Stomach (tissue), 9 donors: ENCODE results near the gene C10orf71. TPM values are rescaled to one million over a fixed set of nuclear protein-coding genes. Genes with fewer than 3 reads are reported as not detected.

Source experiments
- DNase-seq, 2 donors: peaks; one replicate each; pipeline versions ENCODE4 v3.0.0 to v3.0.0-alpha.2; 2013 to 2019
- H3K27ac ChIP-seq, 5 donors: fragments of 200-600 bp in 4 of 5; sonication (generic) in 4 of 5; one replicate each; pipeline ENCODE4 v1.5.1; 2013 to 2019; ENCODE audit warnings: mild to moderate bottlenecking in 1 of 5, moderate library complexity in 1 of 5
- H3K27me3 ChIP-seq, 3 donors: fragments of 200-600 bp; sonication (generic); one replicate each; pipeline ENCODE4 v1.5.1; 2017 to 2019; ENCODE audit warnings: mixed run types in 1 of 3
- H3K36me3 ChIP-seq, 4 donors: fragments of 200-600 bp; sonication (generic); 1 replicate in 3 of 4; 2 replicates in 1 of 4; pipeline ENCODE4 v1.5.1; 2016 to 2019
- H3K4me1 ChIP-seq, 4 donors: fragments of 200-600 bp; sonication (generic); one replicate each; pipeline ENCODE4 v1.5.1; 2016 to 2019
- H3K4me3 ChIP-seq, 4 donors: fragments of 200-600 bp; sonication (generic) in 3 of 4; one replicate each; pipeline ENCODE4 v1.5.1; 2016 to 2019; ENCODE audit warnings: mild to moderate bottlenecking in 1 of 4
- H3K9me3 ChIP-seq, 4 donors: fragments of 200-600 bp; sonication (generic); one replicate each; pipeline ENCODE4 v1.5.1; 2016 to 2019
- CTCF ChIP-seq, 7 experiments: fragments of 450-650 bp in 4 of 7; fragments of 200-600 bp in 3 of 7; sonication (generic) in 3 of 7; IDR thresholded peaks; one replicate each; pipeline ENCODE4 v1.5.1; 2016 to 2019; ENCODE audit warnings: antibody characterized with exemption in 7 of 7, control low read depth in 2 of 7, mild to moderate bottlenecking in 1 of 7
- EP300 ChIP-seq: sonication (generic); formaldehyde crosslinking; IDR thresholded peaks from one replicate; pipeline ENCODE4 v1.6.1; 2017; ENCODE audit warnings: antibody characterized with exemption
- POLR2A ChIP-seq, 4 donors: fragments of 450-650 bp; IDR thresholded peaks; one replicate each; pipeline ENCODE4 v1.6.1; 2016; ENCODE audit warnings: antibody characterized with exemption in 4 of 4, control low read depth in 2 of 4, mild to moderate bottlenecking in 1 of 4, moderate library complexity in 1 of 4
- POLR2AphosphoS5 ChIP-seq, 3 donors: sonication (generic); formaldehyde crosslinking; IDR thresholded peaks; one replicate each; pipeline ENCODE4 v1.6.1; 2016; ENCODE audit warnings: antibody characterized with exemption in 3 of 3
- WGBS, 5 donors: extraction: QIAGEN DNeasy Blood & Tissue Kit in 3 of 5; methylation state at CpG; one replicate each; pipeline versions ENCODE4 v1.1.5 to v1.1.7; 2013 to 2018; 5-methylcytosine and 5-hydroxymethylcytosine counted together
- intact Hi-C: fragments of 100-400 bp; cut with DNase I; formaldehyde crosslinking; loops from one replicate; pipeline ENCODE4 v1.15.1; 2023; ENCODE audit warnings: low total_unique reads
- polyA plus RNA-seq, 3 donors: library from polyadenylated mRNA; stranded (reverse); fragments of 200-250 nt; gene quantifications; one replicate each; pipeline ENCODE4 v1.2.3, GENCODE V29; 2013
- total RNA-seq, 5 donors: library from RNA; depleted of rRNA; stranded (reverse); fragments of >200 nt; gene quantifications; one replicate each; pipeline versions ENCODE4 v1.1.0 to v1.2.3, GENCODE V29; 2014 to 2016
- donor health status: healthy with polysubstance abuse.
- donor health status: Bipolar disorder and iron deficiency.
- donor health status: healthy.

C10orf71 gene
- total and polyA plus RNA-seq, 8 donors = 0.18 TPM; not detected in 7

GRCh38 chr10:49364747-49365146, 65.8 kb downstream of the C10orf71 start:
- 85 to 94% (median 88%) methylated on average over 8 of the region's 8 CpGs for WGBS, 5 donors
- no peaks in the 10 kb centered on the region for H3K36me3 ChIP-seq
- intact Hi-C loops = no loop called here
- peaks cover 0 to 11% (median 0%) of the 10 kb centered on the region in 4 donors for H3K4me1 ChIP-seq
- no peak overlapping the region for H3K4me3 ChIP-seq
- no peak for DNase-seq
- TF ChIP-seq CTCF (IDR thresholded peaks at IDR 0.05) = no peak
- TF ChIP-seq POLR2AphosphoS5 (IDR thresholded peaks at IDR 0.05) = no peak
- no peak for TF ChIP-seq POLR2A (IDR thresholded peaks at IDR 0.05)
- H3K27me3 ChIP-seq = peaks cover 0 to 38% (median 0%) of the 10 kb centered on the region in 3 donors
- no peak overlapping the region for H3K27ac ChIP-seq
- no peaks in the 10 kb centered on the region for H3K9me3 ChIP-seq

- WGBS, 5 donors = 73 to 83% (median 78%) methylated on average over 3 of the region's 3 CpGs
Measured at GRCh38 chr10:49365275-49365674, 66.3 kb downstream of the C10orf71 start.

GRCh38 chr10:49365675-49366415, 66.9 kb downstream of the C10orf71 start:
- no peak overlapping the region for H3K4me3 ChIP-seq
- no peak for TF ChIP-seq CTCF (IDR thresholded peaks at IDR 0.05)
- TF ChIP-seq POLR2AphosphoS5 (IDR thresholded peaks at IDR 0.05) = no peak
- TF ChIP-seq EP300 = no peak
- 74 to 78% (median 76%) methylated on average over 18 to 23 of the region's 23 CpGs for WGBS, 5 donors
- intact Hi-C loops = no loop called here
- no peak for DNase-seq
- H3K36me3 ChIP-seq = no peaks in the 10 kb centered on the region
- H3K27me3 ChIP-seq = peaks cover 0 to 38% (median 0%) of the 10 kb centered on the region in 3 donors
- H3K4me1 ChIP-seq = no peaks in the 10 kb centered on the region
- H3K27ac ChIP-seq = no peak overlapping the region
- H3K9me3 ChIP-seq = no peaks in the 10 kb centered on the region

More at GRCh38 chr10:49365275-49365674, 66.3 kb downstream of the C10orf71 start:
- no peaks in the 10 kb centered on the region for H3K9me3 ChIP-seq
- DNase-seq = no peak
- H3K4me3 ChIP-seq = no peak overlapping the region
- intact Hi-C loops = no loop called here
- H3K27me3 ChIP-seq = peaks cover 0 to 41% (median 0%) of the 10 kb centered on the region in 3 donors
- TF ChIP-seq EP300 (no peak), POLR2A (IDR thresholded peaks at IDR 0.05) (no peak), POLR2AphosphoS5 (IDR thresholded peaks at IDR 0.05) (no peak), CTCF (IDR thresholded peaks at IDR 0.05) (no peak)
- no peak overlapping the region for H3K27ac ChIP-seq
- peaks cover 0 to 5% (median 0%) of the 10 kb centered on the region in 4 donors for H3K4me1 ChIP-seq
- no peaks in the 10 kb centered on the region for H3K36me3 ChIP-seq

- intact Hi-C loops = no loop called here
- H3K4me1 ChIP-seq = no peaks in the 10 kb centered on the region
Measured at GRCh38 chr10:49366460-49366859, 67.5 kb downstream of the C10orf71 start.

More at GRCh38 chr10:49366460-49366859, 67.5 kb downstream of the C10orf71 start:
- Histone ChIP-seq H3K36me3 (no peaks in the 10 kb centered on the region), H3K9me3 (no peaks in the 10 kb centered on the region), H3K27ac (no peak overlapping the region), H3K4me3 (no peak overlapping the region), H3K27me3 (peaks cover 0 to 37% (median 0%) of the 10 kb centered on the region in 3 donors)
- 72 to 79% (median 72%) methylated on average over 4 of the region's 4 CpGs for WGBS, 5 donors
- TF ChIP-seq CTCF (IDR thresholded peaks at IDR 0.05) (no peak), POLR2A (IDR thresholded peaks at IDR 0.05) (no peak)
- DNase-seq = no peak
